ENCODE measurements around the gene MYORG.
A peak's percentile ranks its signal among the peaks of the same experiment; 100 is the strongest.

- TF ChIP-seq, protein P1, sequence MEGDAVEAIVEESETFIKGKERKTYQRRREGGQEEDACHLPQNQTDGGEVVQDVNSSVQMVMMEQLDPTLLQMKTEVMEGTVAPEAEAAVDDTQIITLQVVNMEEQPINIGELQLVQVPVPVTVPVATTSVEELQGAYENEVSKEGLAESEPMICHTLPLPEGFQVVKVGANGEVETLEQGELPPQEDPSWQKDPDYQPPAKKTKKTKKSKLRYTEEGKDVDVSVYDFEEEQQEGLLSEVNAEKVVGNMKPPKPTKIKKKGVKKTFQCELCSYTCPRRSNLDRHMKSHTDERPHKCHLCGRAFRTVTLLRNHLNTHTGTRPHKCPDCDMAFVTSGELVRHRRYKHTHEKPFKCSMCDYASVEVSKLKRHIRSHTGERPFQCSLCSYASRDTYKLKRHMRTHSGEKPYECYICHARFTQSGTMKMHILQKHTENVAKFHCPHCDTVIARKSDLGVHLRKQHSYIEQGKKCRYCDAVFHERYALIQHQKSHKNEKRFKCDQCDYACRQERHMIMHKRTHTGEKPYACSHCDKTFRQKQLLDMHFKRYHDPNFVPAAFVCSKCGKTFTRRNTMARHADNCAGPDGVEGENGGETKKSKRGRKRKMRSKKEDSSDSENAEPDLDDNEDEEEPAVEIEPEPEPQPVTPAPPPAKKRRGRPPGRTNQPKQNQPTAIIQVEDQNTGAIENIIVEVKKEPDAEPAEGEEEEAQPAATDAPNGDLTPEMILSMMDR (IDR thresholded peaks at IDR 0.05; ENCODE audit: borderline replicate concordance, extremely low read depth, low read length, poor library complexity, severe bottlenecking), result peak; percentile 23
- TF ChIP-seq EZH2 (IDR thresholded peaks at IDR 0.05; ENCODE audit: borderline replicate concordance, low read depth, low read length, severe bottlenecking), result no peak
These were observed 39.3 kb downstream of the MYORG start for GRCh38 chr9:34337403-34337802.
